Upper lobe of left lung (tissue), 4 donors: Measurements from ENCODE around the gene SEC24A.

Source experiments
- EP300 ChIP-seq, 4 donors: sonication (generic); formaldehyde crosslinking; IDR thresholded peaks; one replicate each; pipeline ENCODE4 v1.5.1; 2017; ENCODE audit warnings: antibody characterized with exemption in 4 of 4, control low read depth in 2 of 4
- POLR2A ChIP-seq, 4 donors: fragments of 450-650 bp; IDR thresholded peaks; one replicate each; pipeline ENCODE4 v1.5.1; 2016 to 2017; ENCODE audit warnings: antibody characterized with exemption in 4 of 4, mild to moderate bottlenecking in 2 of 4
- POLR2AphosphoS5 ChIP-seq, 2 donors: sonication (generic); formaldehyde crosslinking; IDR thresholded peaks; one replicate each; pipeline ENCODE4 v1.5.1; 2017; ENCODE audit warnings: antibody characterized with exemption in 2 of 2
- TF ChIP-seq, protein P1 (sequence below), 6 experiments: fragments of 450-650 bp in 4 of 6; fragments of 200-600 bp in 2 of 6; sonication (generic) in 2 of 6; IDR thresholded peaks; one replicate each; pipeline ENCODE4 v1.5.1; 2016 to 2019; ENCODE audit warnings: antibody characterized with exemption in 6 of 6

- TF ChIP-seq, protein P1, sequence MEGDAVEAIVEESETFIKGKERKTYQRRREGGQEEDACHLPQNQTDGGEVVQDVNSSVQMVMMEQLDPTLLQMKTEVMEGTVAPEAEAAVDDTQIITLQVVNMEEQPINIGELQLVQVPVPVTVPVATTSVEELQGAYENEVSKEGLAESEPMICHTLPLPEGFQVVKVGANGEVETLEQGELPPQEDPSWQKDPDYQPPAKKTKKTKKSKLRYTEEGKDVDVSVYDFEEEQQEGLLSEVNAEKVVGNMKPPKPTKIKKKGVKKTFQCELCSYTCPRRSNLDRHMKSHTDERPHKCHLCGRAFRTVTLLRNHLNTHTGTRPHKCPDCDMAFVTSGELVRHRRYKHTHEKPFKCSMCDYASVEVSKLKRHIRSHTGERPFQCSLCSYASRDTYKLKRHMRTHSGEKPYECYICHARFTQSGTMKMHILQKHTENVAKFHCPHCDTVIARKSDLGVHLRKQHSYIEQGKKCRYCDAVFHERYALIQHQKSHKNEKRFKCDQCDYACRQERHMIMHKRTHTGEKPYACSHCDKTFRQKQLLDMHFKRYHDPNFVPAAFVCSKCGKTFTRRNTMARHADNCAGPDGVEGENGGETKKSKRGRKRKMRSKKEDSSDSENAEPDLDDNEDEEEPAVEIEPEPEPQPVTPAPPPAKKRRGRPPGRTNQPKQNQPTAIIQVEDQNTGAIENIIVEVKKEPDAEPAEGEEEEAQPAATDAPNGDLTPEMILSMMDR (IDR thresholded peaks at IDR 0.05), result no peak
- TF ChIP-seq POLR2A (IDR thresholded peaks at IDR 0.05) (no peak), EP300 (IDR thresholded peaks at IDR 0.05) (no peak), POLR2AphosphoS5 (IDR thresholded peaks at IDR 0.05) (no peak)
Measured at GRCh38 chr5:134600600-134600999, 48.0 kb upstream of the SEC24A start.
